GM19043 (cell line): ENCODE data around the gene AMPD3.

Experiments
- ATAC-seq: cut with Tn5 transposase; IDR thresholded peaks from one replicate; pipeline ENCODE4 v1.9.1; 2021; ENCODE audit warnings: low read depth; ENCODE audit not compliant: unreplicated experiment

AMPD3 gene

GRCh38 chr11:10459029-10459970 lies 4.2 kb downstream of the AMPD3 start:
- ATAC-seq, result peak; percentile 48

GRCh38 chr11:10460611-10461275 lies 5.7 kb downstream of the AMPD3 start:
- ATAC-seq, result peak; percentile 31

DNA sequence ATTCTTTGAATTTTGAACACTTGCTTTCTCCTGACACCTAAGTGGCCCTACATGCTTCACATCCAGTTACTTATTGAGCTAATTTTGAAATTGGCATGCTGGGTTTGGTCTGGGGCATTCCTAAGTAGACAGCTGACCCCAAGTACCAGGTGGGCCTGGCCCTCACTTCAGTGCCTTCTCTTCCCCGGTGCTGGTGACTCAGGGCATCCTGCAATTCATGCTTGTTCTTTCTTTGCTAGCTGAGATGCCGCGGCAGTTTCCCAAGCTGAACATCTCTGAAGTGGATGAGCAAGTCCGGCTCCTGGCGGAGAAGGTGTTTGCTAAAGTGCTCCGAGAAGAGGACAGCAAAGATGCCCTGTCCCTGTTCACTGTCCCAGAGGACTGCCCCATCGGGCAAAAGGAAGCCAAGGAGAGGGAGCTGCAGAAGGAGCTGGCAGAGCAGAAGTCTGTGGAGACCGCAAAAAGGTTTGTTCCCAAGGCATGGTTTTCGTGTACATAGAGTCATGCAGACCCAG lies 6.3 kb downstream of the AMPD3 start:
- ATAC-seq, result no peak

DNA sequence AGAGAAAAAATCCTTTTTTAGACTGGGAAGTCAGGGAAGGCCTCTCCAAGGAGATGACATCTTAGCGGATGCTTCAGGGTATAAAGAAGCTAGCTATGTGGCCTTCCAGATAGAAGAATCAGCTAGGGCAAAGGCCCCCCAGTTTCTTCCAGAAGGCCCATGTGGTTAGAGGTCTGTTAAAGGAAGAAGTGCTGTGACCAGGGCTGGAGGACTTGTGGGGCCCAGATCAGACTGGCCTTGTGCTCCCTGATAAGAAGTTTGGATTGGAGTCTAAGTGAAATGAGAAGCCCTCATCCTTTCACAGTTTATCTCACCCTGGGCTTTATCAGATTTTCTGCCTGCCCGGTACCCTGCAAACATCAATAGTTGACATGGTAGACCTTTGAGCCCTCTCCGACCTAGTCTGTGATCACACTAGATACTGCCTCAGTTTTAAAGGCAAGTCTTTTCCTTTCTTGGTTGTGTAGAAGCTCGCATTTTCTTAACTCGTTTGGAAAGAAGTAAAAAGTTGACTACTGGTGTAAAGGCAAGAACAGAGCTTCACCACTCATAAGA lies 7.8 kb downstream of the AMPD3 start:
- ATAC-seq, result no peak

DNA sequence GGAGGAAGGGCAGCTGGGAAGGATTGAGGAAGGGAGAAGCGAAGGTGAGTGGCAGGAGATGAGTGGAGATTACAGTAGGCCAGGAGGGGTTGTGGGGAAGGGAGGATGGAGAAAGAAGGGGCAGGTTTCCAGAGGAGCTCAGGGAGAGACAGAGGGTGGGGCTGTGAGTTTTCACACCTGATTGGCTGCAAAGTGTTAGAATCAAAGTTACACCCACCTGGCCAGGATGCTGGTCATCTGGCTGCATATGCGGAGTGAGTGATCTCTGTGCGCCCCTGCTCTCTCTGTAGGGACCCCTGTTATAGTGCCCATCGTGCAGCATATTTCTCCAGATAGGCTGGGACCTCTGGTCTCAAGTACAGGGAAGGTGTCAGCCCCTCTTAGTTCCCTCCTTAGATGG lies 18.3 kb downstream of the AMPD3 start:
- no peak for ATAC-seq

- ATAC-seq, result no peak
These were observed 19.5 kb downstream of the AMPD3 start for GRCh38 chr11:10474551-10474950.

GRCh38 chr11:10476342-10476741 lies 21.3 kb downstream of the AMPD3 start:
- ATAC-seq, result no peak

- ATAC-seq, result no peak
These were observed 22.0 kb downstream of the AMPD3 start for GRCh38 chr11:10476927-10477689.

GRCh38 chr11:10477690-10478046 lies 22.6 kb downstream of the AMPD3 start:
- ATAC-seq, result no peak

GRCh38 chr11:10478066-10478465 lies 23.0 kb downstream of the AMPD3 start:
- ATAC-seq, result no peak

- no peak for ATAC-seq
These were observed 23.8 kb downstream of the AMPD3 start for GRCh38 chr11:10478574-10479550.

DNA sequence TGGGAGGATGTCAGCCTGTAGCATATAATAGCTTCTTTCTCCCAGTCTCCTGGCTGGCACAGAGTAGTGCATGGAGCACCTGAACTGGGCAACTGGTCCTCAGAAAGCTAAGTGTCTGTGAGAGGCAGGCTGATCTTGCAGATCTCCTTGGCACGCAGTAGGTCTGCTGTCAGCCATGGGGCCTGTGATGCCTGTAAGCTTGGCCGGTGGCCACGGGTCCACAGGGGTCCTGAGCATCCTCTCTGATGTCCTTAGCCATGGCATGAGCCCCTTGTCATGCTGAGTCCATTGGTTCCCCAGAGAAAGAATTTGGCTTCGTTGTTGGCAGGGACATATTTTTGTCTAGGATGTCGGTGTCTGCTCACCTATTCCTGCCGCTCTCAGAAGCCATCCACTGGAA lies 25.0 kb downstream of the AMPD3 start:
- ATAC-seq, result no peak

- ATAC-seq, result no peak
These were observed 25.7 kb downstream of the AMPD3 start for GRCh38 chr11:10480760-10481159.

DNA sequence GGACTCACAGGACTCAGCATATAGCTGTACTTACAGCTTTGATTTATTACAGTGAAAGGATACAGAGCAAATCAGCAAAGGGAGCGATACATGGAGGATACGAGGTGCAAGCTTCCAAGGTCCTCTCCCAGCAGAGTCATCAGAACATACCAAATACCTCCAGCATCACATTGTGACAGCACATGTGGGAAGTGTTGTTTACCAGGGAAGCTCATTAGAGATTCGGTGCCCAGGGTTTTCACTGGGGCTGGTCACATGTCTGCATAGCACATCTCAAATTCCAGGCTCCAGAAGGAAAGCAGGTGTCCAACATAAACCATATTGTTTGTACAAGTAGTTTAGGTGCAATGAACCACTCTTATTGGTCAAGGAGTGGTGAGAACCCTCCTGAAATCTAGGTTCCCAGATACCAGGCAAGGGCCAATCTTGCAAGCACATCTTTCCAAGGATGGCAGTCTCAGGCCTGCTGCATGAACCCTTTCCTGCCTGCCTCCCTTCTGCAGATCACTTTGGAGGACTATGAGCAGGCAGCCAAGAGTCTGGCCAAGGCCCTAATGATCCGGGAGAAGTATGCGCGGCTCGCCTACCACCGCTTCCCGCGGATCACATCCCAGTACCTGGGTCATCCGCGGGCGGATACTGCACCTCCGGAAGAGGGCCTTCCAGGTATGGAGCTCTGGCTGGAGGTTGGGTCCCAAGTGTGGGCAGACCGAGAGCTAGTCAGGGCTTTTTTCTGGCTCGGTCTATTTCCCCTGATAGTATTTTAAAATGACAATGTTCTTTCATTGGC lies 26.7 kb downstream of the AMPD3 start:
- ATAC-seq, result no peak

DNA sequence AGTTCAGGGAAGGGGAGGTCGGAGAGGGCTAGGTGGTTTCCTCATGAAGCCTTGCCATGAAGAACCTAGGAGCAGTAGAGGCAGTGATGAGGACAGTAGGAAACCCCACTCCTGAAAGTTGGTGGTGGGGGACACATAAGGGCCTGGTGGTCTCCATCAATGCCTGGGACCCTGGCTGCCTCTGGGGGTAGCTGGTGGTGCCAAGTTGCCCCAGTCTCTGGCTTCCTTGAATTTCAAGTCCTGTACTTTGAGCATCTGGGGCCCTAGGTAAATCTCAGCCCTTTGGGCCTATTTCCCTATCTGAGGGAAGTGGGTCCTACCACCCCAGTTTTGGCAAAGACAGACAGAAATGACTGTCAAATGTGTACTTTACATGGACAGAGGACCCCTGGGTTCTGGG lies 28.1 kb downstream of the AMPD3 start:
- no peak for ATAC-seq

DNA sequence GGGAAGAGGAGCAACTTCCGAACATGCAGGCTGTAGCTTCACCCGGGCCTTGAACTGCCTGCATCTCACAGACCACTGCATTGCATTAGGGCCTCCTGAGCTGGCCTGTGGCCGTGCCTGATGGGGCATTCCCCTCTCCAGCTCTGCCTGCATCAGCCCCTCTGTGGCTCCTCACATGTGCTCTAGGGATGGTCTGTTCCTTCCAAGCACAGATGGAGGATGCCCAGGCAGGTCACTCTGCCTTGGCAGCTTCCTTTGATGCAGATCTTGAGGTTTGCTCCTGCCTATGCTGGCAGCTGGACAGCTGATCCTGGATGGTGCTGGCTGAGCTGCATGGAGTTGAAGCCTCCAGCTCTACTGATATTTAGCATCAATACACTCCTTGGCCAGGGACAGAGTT lies 28.5 kb downstream of the AMPD3 start:
- no peak for ATAC-seq

DNA sequence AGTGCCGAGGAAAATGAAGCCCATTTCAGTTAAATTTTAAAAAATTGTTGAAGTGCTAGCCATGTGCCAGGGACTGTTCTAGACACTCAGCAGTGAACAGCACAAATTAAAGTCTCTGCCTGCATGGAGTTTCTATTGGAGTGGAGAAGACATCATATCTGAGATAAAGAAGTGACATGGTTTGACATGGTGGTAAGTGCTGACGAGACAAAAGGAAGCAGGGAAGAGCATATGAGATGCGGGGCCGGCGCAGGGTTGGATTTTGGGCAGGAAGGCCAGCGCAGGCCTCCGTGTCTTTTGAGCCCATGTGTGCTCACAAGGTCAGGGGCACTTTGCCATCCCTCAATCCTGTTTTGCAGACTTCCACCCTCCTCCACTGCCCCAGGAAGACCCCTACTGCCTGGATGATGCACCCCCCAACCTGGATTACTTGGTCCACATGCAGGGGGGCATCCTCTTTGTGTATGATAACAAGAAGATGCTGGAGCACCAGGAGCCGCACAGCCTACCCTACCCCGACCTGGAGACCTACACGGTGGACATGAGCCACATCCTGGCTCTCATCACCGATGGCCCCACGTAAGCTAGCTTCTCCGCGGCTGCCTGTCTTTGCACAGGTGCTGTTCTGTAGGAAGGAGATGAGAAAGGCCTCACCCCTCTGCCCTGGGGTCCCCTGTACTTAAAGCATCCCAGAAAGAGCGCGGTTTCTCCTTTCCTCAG lies 29.6 kb downstream of the AMPD3 start:
- ATAC-seq, result no peak

DNA sequence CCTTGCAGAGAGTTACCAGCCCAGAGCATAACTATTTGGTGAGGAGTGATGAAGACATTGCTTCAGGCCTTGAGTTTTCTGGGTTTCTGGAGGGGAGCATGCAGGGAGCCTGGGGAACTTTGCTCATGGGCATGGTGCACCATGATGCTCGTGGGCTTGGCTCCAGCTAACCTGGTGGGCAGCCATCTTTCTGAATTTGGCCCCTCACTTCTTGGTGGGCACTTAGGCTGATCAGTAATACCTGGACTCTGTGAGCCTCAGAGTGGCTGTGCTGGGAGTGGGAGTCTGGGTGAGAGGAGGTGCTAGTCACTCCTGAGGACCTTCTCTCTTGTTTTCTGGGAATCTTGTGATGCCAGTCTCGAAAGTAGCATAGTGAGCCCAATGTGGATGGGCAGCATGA lies 30.6 kb downstream of the AMPD3 start:
- no peak for ATAC-seq
